B cell (primary cell): ENCODE measurements around the gene PLA2G4F.

Source experiments
- CTCF ChIP-seq: fragments of 200-600 bp; IDR thresholded peaks from one replicate; pipeline ENCODE4 v1.8.0; 2022; ENCODE audit warnings: antibody characterized with exemption, mild to moderate bottlenecking
- EZH2 ChIP-seq: IDR thresholded peaks from 2 replicates; pipeline ENCODE4 v1.6.1; 2012; ENCODE audit warnings: borderline replicate concordance, low read depth, mild to moderate bottlenecking, moderate library complexity, low read length; ENCODE audit not compliant: insufficient read depth, poor library complexity, severe bottlenecking

- no peak for TF ChIP-seq CTCF
- no peak for TF ChIP-seq EZH2
These were observed 15.2 kb downstream of the PLA2G4F start for GRCh38 chr15:42141246-42141645.
